Activated naive CD4-positive, alpha-beta T cell treated with Interleukin-2 at 50 U/mL for 16 hours (primary cell): ENCODE data around the gene TMEM117.

ENCODE experiments used
- DNase-seq: peaks from one replicate; pipeline ENCODE4 v3.0.0-alpha.2; 2020

Gene TMEM117

DNA sequence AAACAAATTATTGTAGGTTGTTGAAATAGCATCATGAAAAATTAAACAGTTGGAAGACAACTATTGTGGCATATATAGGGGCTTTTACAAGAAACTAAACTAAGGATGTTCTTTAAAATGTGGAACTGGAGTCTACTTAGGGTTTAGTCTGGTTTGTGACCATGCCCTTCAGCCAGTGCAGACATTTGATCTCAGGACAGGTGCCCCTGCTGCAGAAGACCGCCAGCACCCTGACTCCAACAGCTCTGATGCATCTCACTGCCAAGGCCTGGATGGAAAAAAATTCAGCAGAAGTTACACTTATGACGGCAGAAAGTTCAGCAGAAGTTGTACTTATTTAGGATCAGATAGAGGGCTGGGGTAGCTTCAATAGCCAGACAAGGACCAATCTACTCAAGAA lies 51.5 kb downstream of the TMEM117 start:
- no peak for DNase-seq

DNA sequence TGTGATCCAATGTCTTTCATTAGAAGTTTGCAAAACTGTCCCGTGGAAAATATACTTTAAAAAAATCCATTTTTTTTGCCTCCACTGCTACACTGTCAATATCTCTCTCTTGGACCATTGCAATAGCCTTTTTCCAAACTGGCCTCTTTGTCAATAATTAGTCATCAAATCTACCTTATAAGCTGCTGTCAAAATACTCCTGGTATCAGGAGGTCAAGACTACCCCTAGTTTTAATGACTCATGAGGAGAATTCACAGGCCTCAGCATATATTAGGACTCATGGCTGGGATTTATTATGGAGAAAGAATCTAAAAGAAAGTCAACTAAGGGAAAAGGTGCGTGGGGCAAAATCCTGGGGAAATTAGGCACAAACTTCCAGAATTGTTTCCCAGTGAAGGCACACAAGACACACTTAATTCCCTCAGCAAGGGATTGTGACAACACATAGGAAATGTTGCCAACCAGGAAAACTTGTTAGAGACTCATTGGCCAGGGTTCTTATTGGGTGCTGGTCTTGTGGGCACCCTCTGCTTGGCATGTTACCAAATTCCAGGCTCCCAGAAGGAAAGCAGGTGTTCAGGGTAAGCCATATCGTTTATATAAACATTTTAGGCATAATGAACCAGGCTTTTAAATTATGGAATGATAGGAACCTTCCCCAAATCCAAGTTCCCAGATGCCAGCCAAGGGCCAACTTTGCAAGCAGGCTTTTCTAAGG lies 56.1 kb downstream of the TMEM117 start:
- no peak for DNase-seq

DNA sequence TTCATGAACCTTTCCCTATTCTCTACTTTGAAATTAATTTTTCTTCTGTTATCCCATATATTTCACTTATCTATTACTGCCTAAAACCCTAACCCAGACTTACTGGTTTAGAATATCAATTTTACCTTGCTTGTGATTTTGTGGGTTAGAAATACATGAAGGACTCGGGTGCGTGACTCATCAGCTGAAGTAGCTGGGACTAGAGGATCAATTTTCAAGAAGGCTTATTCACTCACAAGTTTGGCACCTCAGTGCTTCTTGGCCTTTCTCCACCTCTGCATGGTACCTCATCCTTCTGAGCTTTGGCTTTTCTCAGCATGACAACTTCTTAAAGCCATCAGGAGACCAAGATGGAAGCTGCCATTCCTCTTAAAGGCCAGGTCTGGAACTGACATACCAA lies 57.8 kb downstream of the TMEM117 start:
- DNase-seq = no peak

DNA sequence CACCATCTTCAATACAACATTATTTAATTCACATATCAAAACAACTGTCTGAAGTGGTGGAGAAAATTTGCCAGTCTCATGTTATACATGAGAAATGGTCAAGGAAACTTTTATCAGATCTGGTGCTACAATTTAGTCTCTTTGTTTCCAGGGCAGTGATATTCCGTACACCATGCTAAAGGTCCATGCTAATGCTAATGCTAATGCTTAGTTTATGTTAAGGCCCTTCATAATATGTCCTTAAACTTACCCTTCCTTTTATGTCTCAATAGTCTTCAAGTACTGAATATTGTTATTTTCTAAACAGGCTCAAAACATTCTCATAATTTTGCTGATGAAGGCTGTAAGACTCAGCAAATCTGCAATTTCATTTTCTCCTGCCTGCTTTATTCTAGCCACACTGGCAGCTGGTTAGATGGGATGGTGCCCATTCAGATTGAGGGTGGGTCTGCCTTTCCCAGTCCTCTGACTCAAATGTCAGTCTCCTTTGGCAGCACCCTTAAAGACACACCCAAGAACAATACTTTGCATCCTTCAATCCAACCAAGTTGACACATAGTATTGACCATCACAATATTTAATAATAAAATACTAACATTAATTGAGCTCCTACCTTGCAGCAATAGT lies 59.8 kb downstream of the TMEM117 start:
- no peak for DNase-seq

DNA sequence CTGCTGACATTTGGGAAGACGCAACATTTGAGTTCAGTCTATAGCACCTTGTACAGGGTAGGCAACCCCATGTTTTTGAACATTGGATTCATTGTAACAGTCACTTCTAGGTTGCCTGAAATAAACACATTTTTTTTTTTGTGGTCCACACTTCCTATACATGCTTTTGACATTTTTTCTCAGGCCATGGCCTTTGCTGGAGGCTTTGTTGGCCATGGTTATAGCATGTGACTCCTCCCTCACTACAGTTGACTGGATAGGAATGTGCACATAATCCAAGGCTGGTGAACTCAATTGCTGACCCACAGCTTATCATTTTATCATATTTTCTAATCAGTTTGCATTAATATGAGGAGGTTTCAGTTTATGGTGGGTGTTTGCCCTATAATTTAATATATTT lies 60.6 kb downstream of the TMEM117 start:
- DNase-seq = no peak

DNA sequence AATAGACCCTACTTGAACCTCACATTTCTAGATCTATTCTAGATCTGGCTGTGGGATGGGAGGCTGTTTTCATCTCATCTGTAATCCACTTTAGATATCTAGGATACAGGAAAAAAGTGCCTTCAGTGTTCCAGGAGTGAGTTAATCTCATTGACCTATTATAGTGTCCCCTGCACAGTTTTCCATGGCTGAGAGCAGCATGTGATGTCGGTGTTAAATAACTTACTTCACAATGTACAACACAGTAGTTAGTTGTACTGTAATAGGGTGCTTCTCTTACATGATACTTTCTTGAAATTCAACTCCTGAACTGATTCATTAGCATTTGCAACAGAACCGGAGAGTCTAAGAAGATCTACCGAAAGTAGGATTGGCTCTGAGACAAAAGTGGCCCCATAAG lies 62.6 kb downstream of the TMEM117 start:
- DNase-seq = no peak

DNA sequence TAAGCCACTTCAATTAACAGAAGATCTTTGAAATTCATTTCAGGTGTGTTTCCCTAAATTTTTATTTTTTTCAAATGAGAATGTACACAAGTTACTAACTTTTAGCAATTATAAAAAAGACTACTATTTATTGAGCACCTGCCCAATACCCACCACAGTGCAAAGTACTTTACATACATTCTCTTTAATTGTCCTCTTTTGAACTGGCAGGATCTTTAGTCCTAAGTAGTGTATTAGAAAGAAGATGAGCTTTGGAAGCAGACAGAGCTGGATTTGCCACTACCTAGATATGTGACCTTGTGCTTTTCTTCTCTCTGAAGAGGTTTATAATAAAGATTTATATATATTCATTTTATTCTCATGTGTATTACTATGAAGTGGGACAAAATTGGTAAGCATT lies 63.7 kb downstream of the TMEM117 start:
- DNase-seq = no peak

DNA sequence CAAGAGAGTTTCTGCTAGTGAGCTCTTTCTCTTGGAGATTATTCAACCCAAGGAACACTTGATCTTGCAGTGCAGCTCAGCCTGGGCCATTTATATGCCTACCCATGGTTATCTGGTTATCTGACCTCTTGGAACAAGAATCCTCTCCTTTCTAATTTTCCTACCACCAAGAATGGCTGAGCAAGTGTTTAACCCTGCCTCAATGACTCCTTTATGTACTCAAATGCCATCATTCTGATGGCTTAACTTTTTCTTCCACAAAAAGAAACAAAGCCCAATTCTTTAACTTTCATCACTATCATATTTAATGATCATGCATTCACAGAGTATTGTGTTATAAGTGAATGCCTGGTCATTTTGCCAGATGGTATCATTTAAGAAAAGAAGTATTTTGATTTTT lies 67.8 kb downstream of the TMEM117 start:
- no peak for DNase-seq

DNA sequence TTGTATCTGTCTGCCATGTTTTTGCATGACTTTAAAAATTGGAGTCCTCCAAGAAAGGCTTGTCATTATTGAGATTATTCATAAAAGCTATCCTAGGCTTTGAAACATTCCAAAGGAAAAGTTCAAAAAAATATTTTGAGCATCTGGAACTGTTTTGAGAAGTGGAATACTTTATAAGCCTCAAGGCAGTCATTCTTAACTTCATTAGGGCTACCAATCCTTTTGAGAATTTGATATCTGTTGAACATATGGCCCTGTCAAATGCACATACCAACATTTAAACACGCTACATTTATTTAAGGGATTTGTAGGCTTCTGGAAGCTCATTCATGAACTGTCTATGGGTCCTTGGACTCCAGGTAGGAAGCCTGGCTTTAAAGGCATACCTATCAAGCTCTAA lies 77.0 kb downstream of the TMEM117 start:
- DNase-seq = no peak

DNA sequence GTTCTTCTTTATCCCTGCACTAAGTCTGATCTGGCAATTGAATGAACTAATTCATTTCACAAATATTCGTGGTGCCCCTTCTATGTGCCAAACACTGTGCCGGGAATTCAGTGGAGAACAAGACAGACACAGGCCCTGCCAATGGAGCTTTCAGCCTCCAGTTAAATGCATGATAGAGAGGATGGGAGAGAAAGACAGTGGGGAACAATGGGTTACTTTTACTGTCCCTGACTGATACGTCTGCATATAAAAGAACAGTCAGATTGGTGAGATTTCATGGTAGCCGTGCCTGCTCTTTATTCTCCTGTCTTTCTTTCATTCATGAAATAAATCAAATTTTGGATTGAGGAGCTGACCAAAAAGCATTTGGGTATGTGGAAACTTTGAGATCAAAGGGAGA lies 78.5 kb downstream of the TMEM117 start:
- DNase-seq = no peak

DNA sequence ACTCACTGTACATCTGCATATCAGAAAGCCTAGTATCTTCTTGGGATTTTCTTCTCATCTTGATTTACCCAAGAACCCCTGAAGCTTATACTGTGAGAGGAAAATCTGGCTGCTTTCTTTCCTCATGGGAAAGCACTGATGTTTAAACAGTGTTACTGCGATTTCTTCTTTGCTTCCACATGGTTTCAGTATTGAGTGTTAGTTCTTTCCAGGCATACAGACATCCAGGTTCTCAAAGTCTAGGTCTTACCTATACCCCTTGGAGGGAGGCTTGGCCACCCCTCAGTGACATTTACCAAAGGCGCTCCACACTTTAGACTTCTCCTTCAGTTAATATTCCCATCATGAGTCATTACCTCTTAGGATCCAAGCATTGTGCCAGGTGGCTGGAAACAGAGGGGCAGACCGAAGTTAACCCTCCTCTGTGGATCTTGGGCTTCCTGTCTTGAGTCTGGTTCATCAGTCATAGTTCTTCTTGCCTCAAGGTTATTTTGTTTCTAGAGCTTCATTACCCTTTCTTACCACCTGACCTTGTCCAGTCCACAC lies 79.1 kb downstream of the TMEM117 start:
- DNase-seq = no peak

DNA sequence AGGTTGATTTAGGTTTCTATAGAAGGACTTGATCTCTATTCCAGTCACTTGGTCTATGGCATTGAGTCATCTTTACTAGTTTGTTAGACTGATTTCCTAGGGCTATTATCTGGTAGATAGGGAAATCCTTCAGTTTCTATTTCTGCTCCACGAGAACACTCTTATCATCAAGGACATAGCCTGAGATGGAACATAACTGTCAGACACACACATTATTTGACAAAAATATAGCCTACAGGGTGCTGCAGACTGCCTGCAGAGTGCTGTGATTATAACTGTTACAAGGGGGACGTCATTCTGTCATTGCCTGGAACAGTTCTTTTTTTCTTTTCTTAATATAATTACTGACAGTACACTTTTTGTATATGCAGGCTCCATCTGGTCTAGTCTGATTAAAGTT lies 82.0 kb downstream of the TMEM117 start:
- DNase-seq = no peak

DNA sequence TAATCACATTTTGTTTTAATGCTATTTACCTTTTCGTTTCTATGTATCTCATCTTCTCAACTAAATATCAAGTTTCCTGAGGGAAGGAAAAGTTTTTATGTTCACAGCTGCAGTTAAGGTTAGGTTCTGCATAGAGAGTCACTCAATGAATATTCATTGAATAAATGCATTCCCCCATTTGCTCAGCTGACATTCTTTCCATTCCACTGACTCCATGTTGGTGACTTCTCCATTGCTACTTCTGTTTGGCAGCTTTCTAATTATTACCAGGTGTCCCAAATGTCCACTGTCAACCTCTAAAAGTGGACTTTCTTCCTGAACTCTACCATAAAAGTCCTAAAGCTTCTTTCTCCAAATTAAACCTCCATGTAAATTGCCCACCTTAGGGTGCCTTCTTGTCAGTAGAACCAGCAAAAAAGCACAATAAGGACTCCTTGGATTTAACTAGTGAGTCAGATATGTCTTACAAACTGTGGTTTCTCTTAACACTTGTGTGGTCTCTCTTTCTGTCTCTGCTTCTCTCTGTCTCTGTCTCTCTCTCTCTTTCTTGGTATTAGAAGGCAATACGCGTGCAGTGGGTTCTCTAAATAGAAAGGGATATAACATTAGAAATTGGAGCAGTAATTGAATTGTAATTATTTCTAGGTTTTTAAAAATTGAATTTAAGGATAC lies 85.9 kb downstream of the TMEM117 start:
- no peak for DNase-seq

DNA sequence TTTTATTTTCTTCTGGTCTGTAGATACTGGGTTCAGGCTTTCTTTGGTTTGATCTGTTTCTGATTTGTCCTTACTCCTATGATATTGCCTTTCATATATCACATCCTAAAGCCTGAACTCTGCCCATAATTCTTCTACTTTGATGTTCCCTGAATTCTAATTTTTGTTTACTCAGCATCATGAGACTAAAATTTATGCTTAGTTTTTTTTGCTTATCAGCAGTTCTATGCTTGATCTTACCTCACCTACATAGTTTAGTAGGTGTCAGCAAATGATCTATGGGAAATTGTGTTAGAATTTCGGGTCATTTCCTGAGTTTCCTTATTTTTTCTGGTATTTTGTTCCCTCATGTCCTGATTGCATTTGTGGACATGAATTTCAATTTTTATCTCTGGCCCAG lies 94.2 kb downstream of the TMEM117 start:
- no peak for DNase-seq

DNA sequence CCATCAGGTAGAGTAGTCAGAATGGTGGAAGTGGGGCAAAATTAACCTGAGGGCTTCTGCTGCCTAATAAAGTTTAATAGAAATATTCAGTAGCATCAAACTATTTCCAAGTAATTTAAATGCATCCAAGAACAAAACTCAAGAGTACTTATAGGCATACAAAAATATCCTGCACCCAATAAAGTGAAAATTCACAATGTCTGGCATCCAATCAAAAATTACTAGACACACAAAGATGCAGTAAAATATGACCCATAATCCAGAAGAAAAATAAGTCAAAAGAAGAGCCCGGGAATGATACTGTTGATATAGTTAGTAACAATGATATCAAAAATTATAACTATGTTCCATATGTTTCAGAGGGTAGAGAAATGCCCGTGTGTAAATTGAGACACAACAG lies 95.3 kb downstream of the TMEM117 start:
- no peak for DNase-seq

DNA sequence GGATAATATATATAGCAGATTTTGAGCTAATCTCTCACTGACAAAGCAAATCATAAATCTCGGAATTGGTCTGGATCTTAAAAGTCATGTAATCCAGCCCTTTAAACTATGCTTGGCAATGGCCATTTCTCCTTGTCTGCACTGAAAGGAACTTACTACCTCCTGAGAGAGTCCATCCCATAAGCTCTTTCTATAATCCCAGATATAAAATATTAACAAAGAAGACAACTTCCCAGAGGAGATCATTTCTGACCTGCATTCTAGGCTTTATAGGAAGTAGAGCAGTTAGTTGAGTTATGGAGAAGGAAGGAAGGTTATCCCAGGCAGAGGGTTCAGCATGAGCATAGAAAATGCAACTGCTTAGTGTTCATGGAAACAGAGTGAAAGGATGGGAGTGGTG lies 99.7 kb downstream of the TMEM117 start:
- DNase-seq = no peak

DNA sequence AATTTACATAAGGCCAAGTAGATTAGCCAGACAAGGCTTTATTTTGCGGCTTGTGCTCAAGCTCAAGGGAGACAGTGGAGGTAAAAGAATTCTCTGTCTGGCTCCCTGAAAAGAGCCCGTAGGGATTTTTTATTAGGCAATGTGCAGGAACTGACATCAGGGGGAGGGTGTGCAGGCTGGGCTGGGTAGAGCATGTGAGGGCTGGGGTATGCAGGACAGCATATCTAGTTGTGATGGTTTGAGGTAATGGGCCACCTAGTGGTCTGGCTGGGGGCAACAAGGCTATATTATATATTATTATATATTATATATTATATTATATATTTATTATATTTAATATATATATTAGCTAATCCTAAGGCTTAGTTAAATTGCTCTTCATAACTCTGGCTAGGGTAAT lies 102.1 kb downstream of the TMEM117 start:
- DNase-seq = no peak

DNA sequence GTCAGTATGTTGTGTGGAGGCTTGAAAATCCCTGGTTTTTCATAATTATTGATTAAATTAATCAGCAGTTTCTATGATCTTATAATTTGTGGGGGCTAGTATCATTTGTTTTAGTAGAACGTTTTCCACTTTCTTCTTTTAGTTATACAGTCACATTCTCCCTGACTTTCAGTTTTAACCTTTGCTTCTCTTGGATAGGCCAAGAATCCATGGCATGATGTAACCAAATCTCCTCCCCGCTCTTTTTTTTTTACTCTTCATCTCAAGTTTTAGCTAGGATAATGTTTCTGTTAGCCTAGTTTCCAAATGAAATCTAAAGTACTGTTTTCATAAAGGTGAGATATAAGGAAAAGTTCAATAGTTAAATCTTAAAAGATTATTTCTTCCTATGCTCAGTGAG lies 106.5 kb downstream of the TMEM117 start:
- DNase-seq = no peak

DNA sequence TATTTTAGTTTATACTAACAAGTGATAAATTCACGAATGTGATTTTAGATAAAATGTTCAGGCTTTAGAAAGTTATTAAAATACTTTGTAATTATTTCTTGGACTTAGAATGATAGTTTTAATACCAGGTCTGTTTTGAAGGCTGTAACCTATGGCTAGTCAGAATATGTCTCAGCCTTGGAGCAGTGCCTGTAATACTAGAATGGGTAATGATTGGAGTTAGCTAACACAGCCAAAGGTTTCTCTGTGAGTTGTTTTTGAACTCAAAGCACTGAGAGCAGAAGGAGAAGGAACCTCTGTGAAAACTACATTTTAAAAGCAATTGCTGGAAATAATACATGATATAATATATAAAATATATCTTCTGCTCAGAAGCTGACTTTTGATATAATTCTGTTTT lies 110.1 kb downstream of the TMEM117 start:
- DNase-seq = no peak

DNA sequence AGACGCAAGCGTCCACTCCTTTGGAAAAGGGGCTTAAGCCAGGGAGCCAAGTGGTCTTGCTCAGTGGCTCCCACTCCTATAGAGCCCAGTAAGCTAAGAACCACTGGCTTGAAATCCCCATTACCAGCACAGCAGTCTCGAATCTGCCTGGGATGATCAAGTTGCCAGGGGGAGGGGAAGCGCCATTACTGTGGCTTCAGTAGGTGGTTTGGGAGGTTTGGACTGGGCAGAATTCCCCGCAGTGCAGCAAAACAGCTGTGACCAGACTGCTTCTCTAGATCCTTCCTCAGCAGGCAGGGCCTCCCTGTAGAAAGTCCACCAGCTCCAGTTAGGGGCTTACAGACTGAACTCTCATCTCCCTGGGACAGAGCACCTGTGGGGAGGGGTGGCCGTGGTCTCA lies 115.4 kb downstream of the TMEM117 start:
- no peak for DNase-seq

DNA sequence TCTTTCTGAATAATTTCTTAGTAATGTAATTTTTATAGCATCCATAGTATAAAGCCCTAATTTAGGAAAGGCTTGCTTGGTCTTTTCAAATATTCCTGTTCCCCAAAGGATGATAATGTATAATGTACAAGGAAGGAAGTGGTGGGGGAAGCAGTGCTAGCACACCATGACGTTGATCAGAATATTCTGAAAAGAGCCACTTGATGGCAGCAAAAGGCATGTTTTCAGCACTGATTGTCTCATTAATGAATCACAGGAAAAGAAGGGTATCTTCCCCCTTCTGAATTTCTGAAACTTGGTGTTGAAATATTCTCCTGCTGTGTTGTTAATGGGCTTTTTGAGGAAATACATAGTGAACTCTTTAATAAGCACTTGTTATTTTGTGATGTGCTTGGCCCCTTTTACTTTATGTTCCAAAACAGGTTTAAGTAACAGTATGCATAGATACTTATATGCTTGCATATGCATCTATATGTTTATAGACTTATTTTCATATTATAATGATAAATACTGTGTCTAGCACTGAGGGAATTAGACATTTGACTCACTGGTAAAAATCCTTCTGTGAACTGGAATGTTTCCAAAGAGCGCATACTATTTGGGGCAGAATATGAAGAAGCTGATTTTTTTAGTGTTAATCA lies 122.0 kb downstream of the TMEM117 start:
- DNase-seq = peak; percentile 3

DNA sequence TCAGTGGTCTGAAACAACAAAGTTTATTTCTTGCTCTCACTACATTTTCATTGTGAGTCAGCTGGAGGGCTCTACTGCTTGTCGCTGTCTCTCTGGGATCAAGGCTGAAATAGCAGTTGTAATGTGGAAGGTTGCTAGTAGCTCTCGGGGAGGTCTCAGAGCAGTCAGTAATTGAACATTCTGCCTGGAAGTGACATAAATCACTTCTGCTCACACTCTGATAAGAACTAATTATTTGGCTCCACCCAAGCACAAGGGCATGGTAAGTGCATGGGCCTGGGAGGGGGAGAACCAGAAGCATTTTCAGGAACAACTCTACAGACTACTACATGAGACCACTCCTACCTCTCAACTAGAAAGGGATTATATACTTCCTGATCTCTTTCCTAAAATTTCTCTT lies 128.2 kb downstream of the TMEM117 start:
- no peak for DNase-seq

DNA sequence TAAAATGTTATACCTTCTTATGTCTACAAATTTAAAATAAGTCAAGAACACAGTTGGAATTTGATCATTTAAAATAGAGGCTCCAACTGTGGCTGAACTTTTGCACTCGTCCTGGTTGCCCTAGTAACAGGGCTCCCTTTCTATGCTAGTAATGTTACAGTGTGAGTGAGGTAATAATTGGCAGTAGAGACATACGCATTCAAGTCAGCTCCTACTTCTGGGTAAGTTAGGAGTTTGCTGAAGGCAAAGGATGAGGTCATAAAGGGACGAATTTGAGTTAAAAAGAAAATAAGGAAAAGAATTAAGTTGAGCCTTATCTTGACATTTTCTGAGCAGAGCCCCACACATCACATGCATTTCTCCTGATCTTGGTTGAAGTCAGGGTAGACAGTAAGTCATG lies 129.1 kb downstream of the TMEM117 start:
- DNase-seq = no peak

DNA sequence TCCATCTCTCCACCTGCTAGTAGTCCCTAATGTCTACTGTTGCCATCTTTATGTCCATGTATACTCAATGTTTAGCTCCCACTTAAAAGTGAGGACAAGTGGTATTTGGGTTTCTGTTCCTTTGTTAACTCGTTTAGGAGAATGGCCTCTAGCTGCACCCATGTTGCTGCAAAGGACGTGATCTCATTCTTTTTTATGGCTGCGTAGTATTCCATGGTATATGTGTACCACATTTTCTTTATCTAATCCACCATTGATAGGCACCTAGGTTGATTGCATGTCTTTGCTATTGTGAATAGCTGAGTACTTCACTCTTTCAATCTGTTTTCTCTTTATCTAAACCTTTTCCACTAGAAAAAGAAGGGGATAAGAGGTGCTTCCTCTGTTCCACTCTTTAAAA lies 130.0 kb downstream of the TMEM117 start:
- DNase-seq = no peak
